Ascending aorta (tissue), 2 donors: ENCODE data around the gene AEBP2. TPM values are rescaled to one million over a fixed set of nuclear protein-coding genes. Genes with fewer than 3 reads are reported as not detected.
A peak's percentile ranks its signal among the peaks of the same experiment; 100 is the strongest.

Experiments
- DNase-seq, 2 donors: peaks; one replicate each; pipeline ENCODE4 v3.0.0-alpha.2; 2019; ENCODE audit warnings: low spot score in 2 of 2
- H3K27ac ChIP-seq, 2 donors: fragments of 200-600 bp; sonication (generic); one replicate each; pipeline ENCODE4 v1.5.1; 2016 to 2017; ENCODE audit warnings: mild to moderate bottlenecking in 1 of 2
- H3K27me3 ChIP-seq: fragments of 200-600 bp; sonication (generic); one replicate; pipeline ENCODE4 v1.5.1; 2017
- H3K36me3 ChIP-seq, 2 donors: fragments of 200-600 bp; sonication (generic); one replicate each; pipeline ENCODE4 v1.5.1; 2016
- H3K4me1 ChIP-seq, 2 donors: fragments of 200-600 bp; sonication (generic); one replicate each; pipeline ENCODE4 v1.5.1; 2016 to 2017; ENCODE audit warnings: mild to moderate bottlenecking in 1 of 2
- H3K4me3 ChIP-seq, 2 donors: fragments of 200-600 bp; sonication (generic); one replicate each; pipeline ENCODE4 v1.5.1; 2016 to 2017; ENCODE audit warnings: mild to moderate bottlenecking in 1 of 2
- H3K9me3 ChIP-seq, 2 donors: fragments of 200-600 bp; sonication (generic); one replicate each; pipeline ENCODE4 v1.5.1; 2016
- intact Hi-C: fragments of 100-400 bp; cut with DNase I; formaldehyde crosslinking; loops from one replicate; pipeline ENCODE4 v1.15.1; 2023
- total RNA-seq: library from RNA; depleted of rRNA; stranded (reverse); fragments of >200 nt; gene quantifications from one replicate; pipeline ENCODE4 v1.1.0, GENCODE V29; 2016
- TF ChIP-seq, protein P1 (sequence below), 3 experiments: fragments of 200-600 bp in 2 of 3; fragments of 450-650 bp in 1 of 3; sonication (generic) in 2 of 3; IDR thresholded peaks; one replicate each; pipeline ENCODE4 v1.5.1; 2016 to 2019; ENCODE audit warnings: antibody characterized with exemption in 3 of 3, mild to moderate bottlenecking in 1 of 3, moderate library complexity in 1 of 3

The AEBP2 gene
- total RNA-seq, 1 donor from 2014 or later = 29.6 TPM

GRCh38 chr12:19430988-19431387, 8.3 kb upstream of the AEBP2 start:
- TF ChIP-seq, protein P1, sequence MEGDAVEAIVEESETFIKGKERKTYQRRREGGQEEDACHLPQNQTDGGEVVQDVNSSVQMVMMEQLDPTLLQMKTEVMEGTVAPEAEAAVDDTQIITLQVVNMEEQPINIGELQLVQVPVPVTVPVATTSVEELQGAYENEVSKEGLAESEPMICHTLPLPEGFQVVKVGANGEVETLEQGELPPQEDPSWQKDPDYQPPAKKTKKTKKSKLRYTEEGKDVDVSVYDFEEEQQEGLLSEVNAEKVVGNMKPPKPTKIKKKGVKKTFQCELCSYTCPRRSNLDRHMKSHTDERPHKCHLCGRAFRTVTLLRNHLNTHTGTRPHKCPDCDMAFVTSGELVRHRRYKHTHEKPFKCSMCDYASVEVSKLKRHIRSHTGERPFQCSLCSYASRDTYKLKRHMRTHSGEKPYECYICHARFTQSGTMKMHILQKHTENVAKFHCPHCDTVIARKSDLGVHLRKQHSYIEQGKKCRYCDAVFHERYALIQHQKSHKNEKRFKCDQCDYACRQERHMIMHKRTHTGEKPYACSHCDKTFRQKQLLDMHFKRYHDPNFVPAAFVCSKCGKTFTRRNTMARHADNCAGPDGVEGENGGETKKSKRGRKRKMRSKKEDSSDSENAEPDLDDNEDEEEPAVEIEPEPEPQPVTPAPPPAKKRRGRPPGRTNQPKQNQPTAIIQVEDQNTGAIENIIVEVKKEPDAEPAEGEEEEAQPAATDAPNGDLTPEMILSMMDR (IDR thresholded peaks at IDR 0.05) = no peak
- Histone ChIP-seq H3K27ac (peak overlapping the region in 1 of 2 donors; percentile 76), H3K4me1 (peaks cover 0 to 11% of the 10 kb centered on the region in 2 donors), H3K9me3 (no peaks in the 10 kb centered on the region), H3K36me3 (no peaks in the 10 kb centered on the region), H3K4me3 (no peak overlapping the region), H3K27me3 (no peaks in the 10 kb centered on the region)
- DNase-seq = no peak
- intact Hi-C loops = no loop called here

DNA sequence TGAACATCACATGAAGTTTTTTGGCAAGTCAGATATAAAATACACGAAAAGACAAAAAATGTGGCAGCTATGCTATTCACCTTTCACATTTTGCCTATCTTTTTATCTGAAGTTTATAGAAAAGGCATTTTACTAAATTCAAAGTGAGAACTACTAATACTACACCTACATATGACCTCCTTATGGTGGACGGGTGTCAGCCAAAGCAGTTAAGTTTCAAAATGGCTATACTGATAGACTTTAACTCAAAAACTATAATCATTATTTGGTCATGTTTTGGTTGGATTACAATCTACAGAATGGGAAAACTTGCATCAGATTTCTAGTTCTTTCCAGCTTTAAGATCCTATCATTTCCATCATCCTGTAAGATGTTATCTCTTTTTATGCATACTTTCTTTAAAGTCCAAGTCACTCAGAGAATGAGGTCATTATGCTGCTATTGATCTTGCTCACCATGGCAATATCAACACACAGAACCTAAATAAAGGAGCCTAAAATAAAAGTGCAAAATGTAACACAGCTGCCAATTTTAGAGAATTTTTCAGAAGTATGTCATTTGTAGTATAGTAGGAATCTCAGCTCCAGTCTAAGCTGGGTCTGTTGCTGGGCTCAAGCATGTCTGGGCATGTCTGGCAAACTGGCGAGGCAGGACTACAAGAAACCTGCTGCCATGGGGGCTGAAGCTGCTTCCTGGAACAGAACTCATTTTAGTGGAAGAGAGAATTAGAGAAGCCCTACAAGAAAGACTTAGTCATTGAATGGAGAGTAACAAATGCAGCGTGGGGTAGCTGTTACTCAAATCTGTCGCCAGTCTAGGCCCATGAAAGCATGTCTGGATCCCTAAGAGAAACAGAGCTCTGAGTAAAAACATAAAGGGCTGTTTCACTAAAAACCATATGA, 7.6 kb upstream of the AEBP2 start:
- peak in 1 of 2 donors; percentile 70 for DNase-seq
- no peak overlapping the region for H3K4me3 ChIP-seq
- TF ChIP-seq, protein P1 (IDR thresholded peaks at IDR 0.05) = no peak
- peaks cover 0 to 11% of the 10 kb centered on the region in 2 donors for H3K4me1 ChIP-seq
- no peaks in the 10 kb centered on the region for H3K27me3 ChIP-seq
- H3K27ac ChIP-seq = peak overlapping the region; percentile 76 to 78
- no peaks in the 10 kb centered on the region for H3K36me3 ChIP-seq
- intact Hi-C loops = no loop called here
- H3K9me3 ChIP-seq = no peaks in the 10 kb centered on the region

GRCh38 chr12:19432309-19433170, 6.8 kb upstream of the AEBP2 start:
- TF ChIP-seq, protein P1 (IDR thresholded peaks at IDR 0.05) = no peak
- Histone ChIP-seq H3K27ac (peak overlapping the region; percentile 76 to 78), H3K9me3 (no peaks in the 10 kb centered on the region), H3K4me3 (no peak overlapping the region), H3K36me3 (no peaks in the 10 kb centered on the region), H3K4me1 (peaks cover 0 to 11% of the 10 kb centered on the region in 2 donors), H3K27me3 (no peaks in the 10 kb centered on the region)
- DNase-seq = no peak
- intact Hi-C loops = no loop called here

- no peak overlapping the region for H3K4me3 ChIP-seq
- H3K4me1 ChIP-seq = peaks cover 0 to 11% of the 10 kb centered on the region in 2 donors
- intact Hi-C loops = no loop called here
- no peak for DNase-seq
- H3K27me3 ChIP-seq = no peaks in the 10 kb centered on the region
- H3K27ac ChIP-seq = no peak overlapping the region
- no peaks in the 10 kb centered on the region for H3K9me3 ChIP-seq
- no peaks in the 10 kb centered on the region for H3K36me3 ChIP-seq
- TF ChIP-seq, protein P1 (IDR thresholded peaks at IDR 0.05) = no peak
These were observed 4.8 kb upstream of the AEBP2 start for GRCh38 chr12:19434538-19434937.

GRCh38 chr12:19435831-19436497, 3.3 kb upstream of the AEBP2 start:
- intact Hi-C loops = no loop called here
- no peak overlapping the region for H3K4me3 ChIP-seq
- H3K4me1 ChIP-seq = peaks cover 0 to 11% of the 10 kb centered on the region in 2 donors
- no peak for DNase-seq
- TF ChIP-seq, protein P1 (IDR thresholded peaks at IDR 0.05) = no peak
- no peak overlapping the region for H3K27ac ChIP-seq
- H3K36me3 ChIP-seq = no peaks in the 10 kb centered on the region
- H3K27me3 ChIP-seq = no peaks in the 10 kb centered on the region
- no peaks in the 10 kb centered on the region for H3K9me3 ChIP-seq
